SH-SY5Y (cell line): ENCODE results near the gene HS3ST5.

Experiments used
- GATA2 ChIP-seq: IDR thresholded peaks from 2 replicates; pipeline ENCODE4 v1.6.1; 2011; ENCODE audit warnings: mild to moderate bottlenecking, low read depth, low read length
- GATA3 ChIP-seq: IDR thresholded peaks from 2 replicates; pipeline ENCODE4 v1.6.1; 2011; ENCODE audit warnings: low read depth, mild to moderate bottlenecking, low read length, moderate library complexity

DNA sequence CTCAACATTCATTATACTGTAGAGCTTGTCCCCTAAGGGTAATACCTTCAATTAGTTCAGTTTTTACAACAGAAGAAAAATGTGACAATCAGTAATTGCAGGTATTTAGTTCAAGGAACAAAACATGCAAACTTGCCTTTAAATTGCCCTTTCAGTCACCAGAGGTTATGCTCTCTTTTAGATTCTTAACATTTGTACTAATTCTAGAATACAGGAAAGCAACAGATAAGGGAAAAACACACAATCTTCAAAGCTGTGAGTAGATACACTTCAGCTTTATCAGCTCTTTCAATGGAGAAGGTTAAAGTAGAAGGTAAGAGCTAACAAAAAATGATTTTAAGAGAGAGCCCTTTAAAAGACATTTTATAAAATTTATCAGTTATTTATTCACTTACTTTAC lies 173.1 kb downstream of the HS3ST5 start:
- TF ChIP-seq GATA3 = no peak
- no peak for TF ChIP-seq GATA2
